NCI-H2196 (cell line): ENCODE results near the gene R3HCC1L.
"Not testable (repeated sequence)": the region's sequence is repeated elsewhere in the genome, so short reads cannot be mapped to it uniquely, and the experiment has no call there.

ENCODE experiments used
- DNase-seq: peaks from one replicate; lab custom pipeline; 2025; ENCODE audit not compliant: unreplicated experiment; lab: John Stamatoyannopoulos, UW

Gene R3HCC1L

GRCh38 chr10:98128802-98129201 is 5.7 kb upstream of the R3HCC1L start:
- DNase-seq = no peak

GRCh38 chr10:98131619-98132018 is 2.8 kb upstream of the R3HCC1L start:
- DNase-seq = no peak

GRCh38 chr10:98133075-98133752 is 1.2 kb upstream of the R3HCC1L start:
- not testable (repeated sequence) for DNase-seq

GRCh38 chr10:98134117-98134430 is 383 bp upstream of the R3HCC1L start:
- no peak for DNase-seq

- DNase-seq = no peak
Measured at GRCh38 chr10:98135222-98135899, 904 bp downstream of the R3HCC1L start.

GRCh38 chr10:98136775-98137174 is 2.3 kb downstream of the R3HCC1L start:
- not testable (repeated sequence) for DNase-seq

- DNase-seq = no peak
Measured at GRCh38 chr10:98138031-98138430, 3.6 kb downstream of the R3HCC1L start.

GRCh38 chr10:98139431-98139830 is 5.0 kb downstream of the R3HCC1L start:
- DNase-seq = no peak

- no peak for DNase-seq
Measured at GRCh38 chr10:98141484-98142073, 7.1 kb downstream of the R3HCC1L start.

GRCh38 chr10:98144985-98145384 is 10.5 kb downstream of the R3HCC1L start:
- no peak for DNase-seq

GRCh38 chr10:98149858-98150257 is 15.4 kb downstream of the R3HCC1L start:
- no peak for DNase-seq

GRCh38 chr10:98150544-98150943 is 16.1 kb downstream of the R3HCC1L start:
- DNase-seq = no peak

- DNase-seq = not testable (repeated sequence)
Measured at GRCh38 chr10:98152778-98153177, 18.3 kb downstream of the R3HCC1L start.

GRCh38 chr10:98153213-98153958 is 18.9 kb downstream of the R3HCC1L start:
- not testable (repeated sequence) for DNase-seq

- no peak for DNase-seq
Measured at GRCh38 chr10:98154076-98154475, 19.6 kb downstream of the R3HCC1L start.

GRCh38 chr10:98158576-98158975 is 24.1 kb downstream of the R3HCC1L start:
- DNase-seq = no peak

GRCh38 chr10:98163941-98164340 is 29.5 kb downstream of the R3HCC1L start:
- DNase-seq = no peak

GRCh38 chr10:98167191-98167590 is 32.7 kb downstream of the R3HCC1L start:
- DNase-seq = no peak

GRCh38 chr10:98168147-98168546 is 33.7 kb downstream of the R3HCC1L start:
- no peak for DNase-seq

- no peak for DNase-seq
Measured at GRCh38 chr10:98168766-98169165, 34.3 kb downstream of the R3HCC1L start.

GRCh38 chr10:98169379-98169778 is 34.9 kb downstream of the R3HCC1L start:
- DNase-seq = no peak
